Muscle of leg (tissue), 11 donors: ENCODE measurements around the gene EXOC4. TPM values are rescaled to one million over a fixed set of nuclear protein-coding genes. Genes with fewer than 3 reads are reported as not detected.

Experiments
- DNase-seq: peaks from one replicate; pipeline ENCODE4 v3.0.0; 2013
- H3K27ac ChIP-seq: one replicate; pipeline ENCODE4 v1.5.1; 2013; ENCODE audit warnings: mild to moderate bottlenecking, low read length, control low read depth
- H3K27me3 ChIP-seq: one replicate; pipeline ENCODE4 v1.6.1; 2013; ENCODE audit warnings: low read length; ENCODE audit not compliant: control insufficient read depth, insufficient read depth
- H3K36me3 ChIP-seq: one replicate; pipeline ENCODE4 v1.6.1; 2013; ENCODE audit warnings: low read length; ENCODE audit not compliant: control insufficient read depth, insufficient read depth
- H3K4me1 ChIP-seq: one replicate; pipeline ENCODE4 v1.6.1; 2013; ENCODE audit warnings: low read length; ENCODE audit not compliant: control insufficient read depth, insufficient read depth
- H3K4me3 ChIP-seq: one replicate; pipeline ENCODE4 v1.5.1; 2013; ENCODE audit warnings: low read length, control low read depth
- H3K9me3 ChIP-seq: replicated peaks from 2 replicates; pipeline ENCODE4 v1.6.1; 2013; ENCODE audit warnings: low read depth, low read length; ENCODE audit not compliant: control insufficient read depth
- WGBS: methylation state at CpG from one replicate; pipeline ENCODE4 v1.1.5; 2013; ENCODE audit warnings: missing lambda C conversion rate; ENCODE audit not compliant: insufficient coverage; 5-methylcytosine and 5-hydroxymethylcytosine counted together
- polyA plus RNA-seq, 8 donors: library from polyadenylated mRNA; unstranded; fragments of 120-200 nt; gene quantifications; one replicate each; pipeline versions ENCODE4 v1.2.1 to v1.2.3, GENCODE V29; 2013; ENCODE audit warnings: inconsistent platforms in 1 of 8, low replicate concordance in 1 of 8; ENCODE audit not compliant: insufficient read length in 8 of 8, insufficient read depth in 1 of 8
- total RNA-seq: library from RNA; stranded (reverse); fragments of 120-200 nt; gene quantifications from one replicate; pipeline ENCODE4 v1.2.4, GENCODE V29; 2013

The EXOC4 gene
- total and polyA plus RNA-seq, 9 donors = 37.3 to 64.9 (median 41.1) TPM

DNA sequence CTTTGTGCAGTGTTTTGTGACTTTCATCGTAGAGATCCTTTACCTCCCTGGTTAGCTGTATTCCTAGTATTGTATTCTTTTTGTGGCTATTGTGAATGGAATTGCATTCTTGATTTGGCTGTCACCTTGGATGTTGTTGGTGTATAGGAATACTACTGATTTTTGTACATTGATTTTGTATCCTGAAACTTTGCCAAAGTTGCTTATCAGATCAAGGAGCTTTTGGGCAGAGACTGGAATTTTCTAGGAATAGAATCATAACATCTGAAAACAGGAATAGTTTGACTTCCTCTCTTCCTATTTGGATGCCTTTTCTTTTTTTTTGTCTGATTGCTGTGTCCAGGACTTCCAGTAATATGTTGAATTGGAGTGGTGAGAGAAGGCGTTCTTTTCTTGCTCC is 590.5 kb downstream of the EXOC4 start:
- no peaks in the 10 kb centered on the region for H3K9me3 ChIP-seq
- no peak for DNase-seq
- H3K4me1 ChIP-seq = no peaks in the 10 kb centered on the region
- no peak overlapping the region for H3K27ac ChIP-seq
- H3K36me3 ChIP-seq = no peaks in the 10 kb centered on the region
- H3K27me3 ChIP-seq = no peaks in the 10 kb centered on the region
- no peak overlapping the region for H3K4me3 ChIP-seq
- WGBS = no CpG with 5 or more reads among the region's 2 CpGs

DNA sequence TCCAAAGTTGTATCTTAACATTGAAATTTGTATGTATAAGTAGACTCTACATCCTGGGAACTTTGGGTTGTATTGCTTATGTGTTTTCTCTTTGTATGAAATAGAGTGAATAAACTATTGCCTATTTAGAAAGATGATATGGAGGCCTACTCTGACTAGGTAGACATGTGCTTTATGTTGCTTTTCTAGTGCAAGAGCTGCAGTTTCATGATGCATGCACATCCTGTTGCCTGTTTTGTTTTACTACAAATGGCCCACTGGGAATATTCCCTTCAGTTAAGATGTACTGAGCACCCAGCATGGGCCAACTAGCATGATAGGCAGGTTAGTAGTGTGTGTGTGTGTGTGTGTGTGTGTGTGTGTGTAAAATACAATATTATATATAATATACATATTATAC is 592.1 kb downstream of the EXOC4 start:
- Histone ChIP-seq H3K36me3 (no peaks in the 10 kb centered on the region), H3K27me3 (no peaks in the 10 kb centered on the region), H3K9me3 (no peaks in the 10 kb centered on the region), H3K4me3 (no peak overlapping the region), H3K4me1 (no peaks in the 10 kb centered on the region), H3K27ac (no peak overlapping the region)
- DNase-seq = no peak

DNA sequence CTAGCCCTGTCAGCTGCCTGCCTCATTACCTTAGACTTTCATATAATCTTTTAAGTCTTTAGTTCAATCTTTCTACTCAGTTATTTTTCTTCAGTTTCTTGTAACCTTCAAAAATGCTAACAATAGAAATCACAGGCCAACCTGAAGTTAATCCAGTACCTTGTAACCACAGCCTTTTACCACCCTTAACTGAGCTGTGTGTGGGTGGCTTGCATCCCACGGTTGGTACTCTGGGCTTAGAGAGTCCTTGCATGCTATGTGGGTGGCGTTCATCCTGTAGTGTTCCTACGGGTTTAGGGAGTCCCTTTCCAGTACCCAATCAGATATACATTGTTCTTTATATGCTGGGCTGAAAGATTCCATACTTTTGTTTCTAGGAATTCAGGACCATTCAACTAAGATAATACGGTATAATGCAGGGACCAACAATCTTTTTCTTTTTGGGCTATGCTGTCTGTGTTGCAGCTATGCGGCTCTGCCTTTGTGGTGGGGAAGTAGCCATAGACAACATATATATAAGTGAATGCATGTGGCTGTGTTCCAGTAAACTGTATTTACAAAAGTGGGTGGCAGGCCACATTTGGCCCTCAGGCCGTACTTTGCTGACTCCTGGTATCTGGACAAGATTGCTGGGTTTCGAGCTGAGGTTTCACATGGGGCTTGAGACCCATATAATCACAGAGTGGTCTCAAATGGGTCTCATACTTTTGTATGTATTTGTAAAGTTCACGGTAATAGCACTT is 593.5 kb downstream of the EXOC4 start:
- H3K36me3 ChIP-seq = no peaks in the 10 kb centered on the region
- H3K4me1 ChIP-seq = no peaks in the 10 kb centered on the region
- H3K4me3 ChIP-seq = no peak overlapping the region
- no peak overlapping the region for H3K27ac ChIP-seq
- DNase-seq = no peak
- no peaks in the 10 kb centered on the region for H3K27me3 ChIP-seq
- 50% methylated on average over 1 of the region's 8 CpGs for WGBS
- H3K9me3 ChIP-seq = no peaks in the 10 kb centered on the region

GRCh38 chr7:133850497-133851280 is 597.8 kb downstream of the EXOC4 start:
- H3K27ac ChIP-seq = no peak overlapping the region
- no peak for DNase-seq
- WGBS = 65% methylated on average over 2 of the region's 5 CpGs

DNA sequence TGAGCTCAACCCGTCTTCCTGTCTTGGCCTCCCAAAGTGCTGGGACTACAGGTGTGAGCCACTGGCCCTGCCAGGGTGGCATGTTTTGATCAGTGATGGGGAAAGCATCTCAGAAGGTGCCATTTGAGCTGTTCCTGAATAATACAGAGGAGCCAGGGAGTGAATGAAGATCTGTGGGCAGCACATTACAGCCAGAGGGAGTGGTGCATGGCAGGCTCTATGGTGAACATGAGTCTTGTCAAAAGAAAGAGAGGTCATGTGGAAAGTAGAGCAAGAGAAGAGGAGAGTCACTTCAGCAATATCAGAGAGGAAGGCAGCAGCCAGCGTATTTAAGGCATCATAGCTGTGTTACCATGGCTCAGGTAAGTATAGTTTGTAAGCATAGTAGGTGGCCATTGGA is 598.5 kb downstream of the EXOC4 start:
- 94% methylated on average over 2 of the region's 2 CpGs for WGBS
- DNase-seq = no peak
- H3K27me3 ChIP-seq = no peaks in the 10 kb centered on the region
- no peaks in the 10 kb centered on the region for H3K4me1 ChIP-seq
- H3K4me3 ChIP-seq = no peak overlapping the region
- H3K9me3 ChIP-seq = no peaks in the 10 kb centered on the region
- H3K27ac ChIP-seq = no peak overlapping the region
- H3K36me3 ChIP-seq = no peaks in the 10 kb centered on the region

More at GRCh38 chr7:133850497-133851280, 597.8 kb downstream of the EXOC4 start:
- Histone ChIP-seq H3K4me1 (no peaks in the 10 kb centered on the region), H3K36me3 (no peaks in the 10 kb centered on the region), H3K9me3 (no peaks in the 10 kb centered on the region), H3K4me3 (no peak overlapping the region), H3K27me3 (no peaks in the 10 kb centered on the region)

GRCh38 chr7:133853706-133854276 is 600.9 kb downstream of the EXOC4 start:
- Histone ChIP-seq H3K9me3 (no peaks in the 10 kb centered on the region), H3K36me3 (no peaks in the 10 kb centered on the region), H3K4me3 (no peak overlapping the region), H3K4me1 (no peaks in the 10 kb centered on the region), H3K27ac (no peak overlapping the region), H3K27me3 (no peaks in the 10 kb centered on the region)
- WGBS = 53% methylated on average over 3 of the region's 6 CpGs
- peak; percentile 14 for DNase-seq

DNA sequence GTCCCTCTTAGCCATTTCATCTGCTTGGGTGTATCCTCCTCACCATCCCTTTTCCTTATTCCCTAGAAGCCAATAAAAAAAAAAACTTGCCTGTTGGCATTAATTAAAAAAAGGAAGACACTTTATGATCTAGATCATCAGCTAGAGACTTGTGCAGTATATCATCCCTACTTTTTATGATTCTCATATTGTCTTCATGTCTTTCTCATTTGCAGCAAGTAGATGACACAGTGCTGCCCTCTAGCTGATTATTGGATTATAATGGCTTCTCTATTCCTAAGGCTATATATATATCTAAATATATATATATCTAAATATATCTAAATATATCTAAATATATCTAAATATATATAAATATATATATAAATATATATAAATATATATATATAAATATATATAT is 601.9 kb downstream of the EXOC4 start:
- Histone ChIP-seq H3K36me3 (no peaks in the 10 kb centered on the region), H3K4me3 (no peak overlapping the region), H3K27ac (no peak overlapping the region), H3K9me3 (no peaks in the 10 kb centered on the region), H3K27me3 (no peaks in the 10 kb centered on the region), H3K4me1 (peaks cover 6% of the 10 kb centered on the region)
- DNase-seq = peak; percentile 72

GRCh38 chr7:133857376-133858119 is 604.7 kb downstream of the EXOC4 start:
- H3K9me3 ChIP-seq = no peaks in the 10 kb centered on the region
- H3K27ac ChIP-seq = no peak overlapping the region
- 97% methylated on average over 16 of the region's 23 CpGs for WGBS
- DNase-seq = no peak
- H3K36me3 ChIP-seq = no peaks in the 10 kb centered on the region
- no peak overlapping the region for H3K4me3 ChIP-seq
- H3K4me1 ChIP-seq = peaks cover 6% of the 10 kb centered on the region
- no peaks in the 10 kb centered on the region for H3K27me3 ChIP-seq

GRCh38 chr7:133858311-133858710 is 605.4 kb downstream of the EXOC4 start:
- no peak overlapping the region for H3K4me3 ChIP-seq
- WGBS = 96% methylated on average over 3 of the region's 6 CpGs
- no peaks in the 10 kb centered on the region for H3K9me3 ChIP-seq
- no peaks in the 10 kb centered on the region for H3K36me3 ChIP-seq
- H3K4me1 ChIP-seq = peaks cover 6% of the 10 kb centered on the region
- no peaks in the 10 kb centered on the region for H3K27me3 ChIP-seq
- H3K27ac ChIP-seq = no peak overlapping the region
- no peak for DNase-seq

GRCh38 chr7:133859231-133859630 is 606.4 kb downstream of the EXOC4 start:
- Histone ChIP-seq H3K36me3 (no peaks in the 10 kb centered on the region), H3K27ac (no peak overlapping the region), H3K27me3 (no peaks in the 10 kb centered on the region), H3K4me1 (peaks cover 6% of the 10 kb centered on the region), H3K4me3 (no peak overlapping the region), H3K9me3 (no peaks in the 10 kb centered on the region)
- WGBS = 70% methylated on average over 3 of the region's 5 CpGs
- DNase-seq = no peak
